GM12878 (cell line): ENCODE measurements around the gene FBLIM1. TPM values are rescaled to one million over a fixed set of nuclear protein-coding genes. Genes with fewer than 3 reads are reported as not detected.

Source experiments
- ATAC-seq: fragments of 200-7000 bp; cut with Tn5 transposase; 3 replicates; pipeline ENCODE4 v1.9.1; 2020; ENCODE audit warnings: mild to moderate bottlenecking, moderate library complexity
- Bru-seq: library from RNA; stranded (reverse); fragments of 400-500 nt; gene quantifications from one replicate; lab custom pipeline; 2021; lab: Mats Ljungman, UMichigan
- BruChase-seq, 2 experiments: library from RNA; stranded (reverse); fragments of 400-500 nt; gene quantifications; one replicate each; lab custom pipeline; 2021; lab: Mats Ljungman, UMichigan
- BruUV-seq: library from RNA; stranded (reverse); fragments of 400-500 nt; replicated peaks from 2 replicates; lab custom pipeline; 2021; lab: Mats Ljungman, UMichigan
- CTCF ChIA-PET: fragments of 300-600 bp; sonication (Branson Sonifier 250); formaldehyde crosslinking; extraction: SDS; loops from one replicate; lab custom pipeline; 2021; ENCODE audit warnings: inconsistent platforms; lab: Yijun Ruan, JAX
- POLR2A ChIA-PET: fragments of 350-600 bp; formaldehyde crosslinking; extraction: SDS; loops from one replicate; lab custom pipeline; 2021; ENCODE audit warnings: inconsistent platforms; lab: Charles Lee
- RAD21 ChIA-PET: fragments of 300-600 bp; sonication (Branson Sonifier 250); formaldehyde crosslinking; loops from one replicate; lab custom pipeline; 2023; ENCODE audit warnings: antibody characterized with exemption; ENCODE audit not compliant: unreplicated experiment; lab: Charles Lee
- SMC1A ChIA-PET: fragments of 300-600 bp; sonication (Branson Sonifier 250); formaldehyde crosslinking; loops from one replicate; lab custom pipeline; 2023; ENCODE audit not compliant: unreplicated experiment, uncharacterized antibody; lab: Charles Lee
- DNase-seq: peaks from one replicate; pipeline ENCODE4 v3.0.0-alpha.2; 2011; ENCODE audit warnings: low read depth, low spot score
- FAIRE-seq: peaks from 3 replicates; lab custom pipeline; 2011; peaks lifted over from hg19 to GRCh38; lab: Jason Lieb, UNC
- H2AFZ ChIP-seq: 2 replicates; pipeline ENCODE4 v1.6.0; 2011; ENCODE audit warnings: low read depth, low read length, control low read depth; ENCODE audit not compliant: control insufficient read depth
- H3K27ac ChIP-seq: 2 replicates; pipeline ENCODE4 v1.5.1; 2011; ENCODE audit warnings: control low read depth; ENCODE audit not compliant: control insufficient read depth, insufficient read depth
- H3K27me3 ChIP-seq, 2 experiments: replicated peaks in 1 of 2; 2 replicates each; pipeline versions ENCODE4 v1.6.0 to v1.6.1; 2011; ENCODE audit warnings: low read length in 1 of 2; ENCODE audit not compliant: control insufficient read depth in 2 of 2, insufficient read depth in 2 of 2
- H3K36me3 ChIP-seq, 2 experiments: 2 replicates each; pipeline ENCODE4 v1.5.1; 2011; ENCODE audit warnings: low read length in 1 of 2; ENCODE audit not compliant: control insufficient read depth in 2 of 2, insufficient read depth in 2 of 2
- H3K4me1 ChIP-seq: 2 replicates; pipeline ENCODE4 v1.6.1; 2011; ENCODE audit warnings: mild to moderate bottlenecking, low read length, moderate library complexity, mixed read lengths; ENCODE audit not compliant: control insufficient read depth, insufficient read depth
- H3K4me2 ChIP-seq: 2 replicates; pipeline ENCODE4 v1.6.0; 2011; ENCODE audit warnings: control low read depth; ENCODE audit not compliant: control insufficient read depth, insufficient read depth
- H3K4me3 ChIP-seq: fragments of 200-600 bp; sonication (generic); 2 replicates; pipeline ENCODE4 v1.5.1; 2016
- H3K79me2 ChIP-seq: 2 replicates; pipeline ENCODE4 v1.6.0; 2011; ENCODE audit warnings: low read length; ENCODE audit not compliant: control insufficient read depth, insufficient read depth
- H3K9ac ChIP-seq: 2 replicates; pipeline ENCODE4 v1.8.0; 2011; ENCODE audit warnings: low read length, control low read depth, mixed read lengths; ENCODE audit not compliant: control insufficient read depth, insufficient read depth
- H3K9me3 ChIP-seq: replicated peaks from 3 replicates; pipeline ENCODE4 v1.5.1; 2011; ENCODE audit warnings: mild to moderate bottlenecking, low read length; ENCODE audit not compliant: control insufficient read depth, insufficient read depth
- H4K20me1 ChIP-seq: 2 replicates; pipeline ENCODE4 v1.6.0; 2011; ENCODE audit not compliant: control insufficient read depth, insufficient read depth
- MXI1 ChIP-seq: fragments of 150-350 bp; IDR thresholded peaks from 2 replicates; pipeline ENCODE4 v1.6.1; 2011; ENCODE audit warnings: low read depth, mild to moderate bottlenecking, inconsistent platforms, low read length, improper control_type of control experiment
- POLR2AphosphoS2 ChIP-seq: IDR thresholded peaks from 2 replicates; pipeline ENCODE4 v1.6.1; 2011; ENCODE audit warnings: low read depth, mild to moderate bottlenecking, low read length, improper control_type of control experiment, moderate library complexity
- WGBS: methylation state at CpG from one replicate; pipeline ENCODE4 v1.1.6; 2016; ENCODE audit warnings: low lambda C conversion rate; ENCODE audit not compliant: insufficient replicate concordance, insufficient coverage; ENCODE audit errors: missing lambda C conversion rate; 5-methylcytosine and 5-hydroxymethylcytosine counted together
- in situ Hi-C: fragments of 300-500 bp; cut with MboI; formaldehyde crosslinking; loops from 9 replicates; pipeline ENCODE4 v1.14.3; 2018; ENCODE audit warnings: mixed read lengths
- intact Hi-C: fragments of 100-400 bp; cut with micrococcal nuclease; formaldehyde crosslinking; loops from one replicate; pipeline ENCODE4 v1.14.2; 2022; ENCODE audit not compliant: unreplicated experiment
- long read RNA-seq, 2 experiments: library from polyadenylated mRNA; unstranded; transcript quantifications; one replicate each; pipeline ENCODE4 v2.0.0, GENCODE V29; 2019 to 2020
- polyA minus RNA-seq, 3 experiments: library from RNA; depleted of rRNA, polyadenylated mRNA; stranded (reverse); fragments of >200 nt; gene quantifications; 2 replicates each; pipeline ENCODE4 v1.2.3, GENCODE V29; 2011
- polyA plus RNA-seq, 11 experiments: library from polyadenylated mRNA; depleted of rRNA in 4 of 11; unstranded in 6 of 11; stranded (reverse) in 5 of 11; fragments of >200 nt; fragmentation: Nextera tagmentation in 4 of 11; fragmentation: Illumina TruSeq in 1 of 11; extraction: Ambion mirVana in 4 of 11; extraction: Trizol in 1 of 11; gene quantifications; 1 replicate in 1 of 11; 2 replicates in 10 of 11; pipeline versions ENCODE4 v1.2.1 to v1.2.3, GENCODE V29; 2011 to 2016; ENCODE audit warnings: inconsistent platforms in 2 of 11, missing spikeins in 2 of 11, low read depth in 1 of 11
- total RNA-seq, 4 experiments: library from RNA; depleted of rRNA in 3 of 4; stranded (reverse); fragments of >200 nt in 3 of 4; fragmentation: Illumina TruSeq in 1 of 4; extraction: Trizol in 1 of 4; gene quantifications; 2 replicates each; pipeline versions ENCODE4 v1.2.1 to v1.2.3, GENCODE V29; 2013 to 2021

Gene FBLIM1, protein sequence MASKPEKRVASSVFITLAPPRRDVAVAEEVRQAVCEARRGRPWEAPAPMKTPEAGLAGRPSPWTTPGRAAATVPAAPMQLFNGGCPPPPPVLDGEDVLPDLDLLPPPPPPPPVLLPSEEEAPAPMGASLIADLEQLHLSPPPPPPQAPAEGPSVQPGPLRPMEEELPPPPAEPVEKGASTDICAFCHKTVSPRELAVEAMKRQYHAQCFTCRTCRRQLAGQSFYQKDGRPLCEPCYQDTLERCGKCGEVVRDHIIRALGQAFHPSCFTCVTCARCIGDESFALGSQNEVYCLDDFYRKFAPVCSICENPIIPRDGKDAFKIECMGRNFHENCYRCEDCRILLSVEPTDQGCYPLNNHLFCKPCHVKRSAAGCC
- total RNA-seq (2013; cell fraction: nucleolus; rRNA removed), result not detected in 2 replicates
- total RNA-seq (2014; rRNA removed), result not detected in 2 replicates
- total RNA-seq (2014; rRNA removed; fragmentation: Illumina TruSeq; extraction: Trizol), result not detected in 2 replicates
- total RNA-seq (2021), result 0.13 and 0.53 TPM in 2 replicates
- polyA plus RNA-seq (2011; ENCODE audit: low read depth), result not detected
- polyA plus RNA-seq (2011; rRNA removed), result 0.03 TPM in 1 of 2 replicates, not detected in the other
- polyA plus RNA-seq (2011; cell fraction: cytosol; rRNA removed), result 0.03 TPM in 1 of 2 replicates, not detected in the other
- not detected in 2 replicates for polyA plus RNA-seq (2011; cell fraction: nucleus; rRNA removed)
- polyA plus RNA-seq (2012), result not detected in 2 replicates
- not detected in 2 replicates for polyA plus RNA-seq (2014; fragmentation: Illumina TruSeq; extraction: Trizol)
- polyA plus RNA-seq (2014; fragmentation: Nextera tagmentation; extraction: Ambion mirVana), result not detected
- not detected in 2 replicates for polyA plus RNA-seq (2014; rRNA removed)
- not detected for polyA plus RNA-seq (2016; fragmentation: Nextera tagmentation; extraction: Ambion mirVana)
- polyA minus RNA-seq (2011; rRNA and poly(A)+ RNA removed), result not detected in 2 replicates
- polyA minus RNA-seq (2011; cell fraction: cytosol; rRNA and poly(A)+ RNA removed), result not detected in 2 replicates
- polyA minus RNA-seq (2011; cell fraction: nucleus; rRNA and poly(A)+ RNA removed), result not detected in 2 replicates
- Bru-seq, nascent RNA, result percentile 3 among the genes with signal in this experiment
- BruChase-seq, experiment 1, labeled RNA remaining after a 6-hour chase, result percentile 4 among the genes with signal in this experiment
- BruChase-seq, experiment 2, labeled RNA remaining after a 2-hour chase, result not detected
- long read RNA-seq, experiment 1, result 0 reads
- long read RNA-seq, experiment 2, result 0 reads

DNA sequence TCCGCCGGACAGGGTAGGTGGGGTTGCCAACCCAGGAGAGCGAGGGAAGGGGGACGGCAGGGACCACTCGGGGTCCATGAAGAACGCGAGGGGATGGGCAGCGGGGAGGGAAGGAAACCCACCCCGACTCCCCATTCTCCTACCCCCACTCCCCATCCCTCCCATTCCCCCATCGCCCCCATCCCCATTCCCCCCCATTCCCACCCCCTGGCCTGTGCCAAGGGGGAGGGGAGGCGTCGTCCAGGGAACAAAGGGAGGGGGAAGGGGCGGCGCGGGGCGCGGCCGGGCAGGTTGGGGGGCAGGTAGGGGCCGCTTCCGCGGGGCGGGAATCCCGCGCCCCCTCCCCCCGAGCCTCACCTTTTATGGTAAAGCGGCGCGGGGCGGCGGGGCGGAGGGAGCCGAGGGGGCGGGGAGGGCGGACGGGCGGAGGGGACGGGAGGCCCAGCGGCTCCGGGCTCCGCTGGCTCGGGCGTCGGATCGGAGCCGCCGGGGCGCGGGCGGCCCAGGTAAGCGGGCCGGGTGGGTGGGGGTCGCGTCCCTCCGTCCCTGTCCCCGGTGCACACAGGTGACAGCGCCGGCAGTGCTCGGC lies at the start of gene FBLIM1:
TSS of gene FBLIM1 (plus strand) at position 453 of the 589 bp plus-strand sequence. CDS start 6,189 bp downstream, outside the sequence.
- WGBS, result 20% methylated on average over 8 of the region's 58 CpGs
- no peaks in the 10 kb centered on the region for H3K79me2 ChIP-seq
- H3K9me3 ChIP-seq, result no peaks in the 10 kb centered on the region
- no peaks in the 10 kb centered on the region for H3K4me1 ChIP-seq
- no peak within 1 kb of the TSS for H2AFZ ChIP-seq
- H3K4me2 ChIP-seq, result no peak within 1 kb of the TSS
- ChIA-PET RAD21 (no interaction called here), POLR2A (no interaction called here), CTCF (no interaction called here), SMC1A (no interaction called here)
- intact Hi-C loops, result no loop called here
- no peak within 1 kb of the TSS for H3K9ac ChIP-seq
- no TSS peak for BruUV-seq
- in situ Hi-C loops, result no loop called here
- H3K27me3 ChIP-seq, result peaks cover 8 to 22% of the 10 kb centered on the region in 2 experiments; a peak in 3 of 4 replicates
- no peak within 1 kb of the TSS for H3K27ac ChIP-seq
- FAIRE-seq (no peak), ATAC-seq (no peak), DNase-seq (no peak)
- no peaks in the 10 kb centered on the region for H4K20me1 ChIP-seq
- H3K4me3 ChIP-seq, result no peak within 1 kb of the TSS
- TF ChIP-seq MXI1, result no peak
- TF ChIP-seq POLR2AphosphoS2, result no peak
- no peaks in the 10 kb centered on the region for H3K36me3 ChIP-seq
